OCI-LY3 (cell line): ENCODE results near the gene TAF1.
A peak's percentile ranks its signal among the peaks of the same experiment; 100 is the strongest.

Source experiments
- H2AFZ ChIP-seq: fragments of 200-600, 300-600 bp; shearing (Covaris generic); 2 replicates; pipeline ENCODE4 v1.6.0; 2014; ENCODE audit warnings: antibody characterized with exemption, low read depth, low read length
- H3K27ac ChIP-seq: fragments of 200-600, 300-600 bp; sonication (generic); 2 replicates; pipeline ENCODE4 v1.5.1; 2014; ENCODE audit warnings: mild to moderate bottlenecking, low read length, moderate library complexity, mixed read lengths
- H3K27me3 ChIP-seq: fragments of 200-600, 300-600 bp; sonication (generic); 2 replicates; pipeline ENCODE4 v1.6.1; 2014; ENCODE audit warnings: low read depth, low read length, mixed read lengths
- H3K36me3 ChIP-seq: fragments of 200-600, 300-600 bp; sonication (generic); replicated peaks from 2 replicates; pipeline ENCODE3; 2014; ENCODE audit warnings: low read depth, low read length, mixed read lengths
- H3K4me1 ChIP-seq: fragments of 300-600, 200-600 bp; sonication (generic); 2 replicates; pipeline ENCODE4 v1.6.1; 2014; ENCODE audit warnings: low read length, mixed read lengths
- H3K4me2 ChIP-seq: fragments of 200-600, 300-600 bp; sonication (generic); 2 replicates; pipeline ENCODE4 v1.6.1; 2014; ENCODE audit warnings: low read length, mixed read lengths
- H3K4me3 ChIP-seq: fragments of 300-600, 200-600 bp; sonication (generic); 2 replicates; pipeline ENCODE4 v1.5.1; 2014; ENCODE audit warnings: antibody characterized with exemption, mild to moderate bottlenecking, low read length, moderate library complexity
- H3K79me2 ChIP-seq: fragments of 300-600, 200-600 bp; shearing (Covaris generic); 2 replicates; pipeline ENCODE4 v1.6.1; 2014; ENCODE audit warnings: mild to moderate bottlenecking, low read length, mixed read lengths
- H3K9ac ChIP-seq: fragments of 300-600, 200-600 bp; shearing (Covaris generic); 2 replicates; pipeline ENCODE4 v1.6.0; 2014; ENCODE audit warnings: mild to moderate bottlenecking, low read length, moderate library complexity
- H3K9me3 ChIP-seq: fragments of 200-600, 300-600 bp; shearing (Covaris generic); 2 replicates; pipeline ENCODE4 v1.6.1; 2014; ENCODE audit warnings: low read length, mixed read lengths; ENCODE audit not compliant: insufficient read depth
- H4K20me1 ChIP-seq: fragments of 200-600, 300-600 bp; sonication (generic); 2 replicates; pipeline ENCODE4 v1.6.1; 2016; ENCODE audit warnings: low read length, mixed read lengths; ENCODE audit not compliant: insufficient read depth
- CTCF ChIP-seq: fragments of 200-600, 300-600 bp; sonication (generic); IDR thresholded peaks from 2 replicates; pipeline ENCODE4 v1.5.1; 2014; ENCODE audit warnings: antibody characterized with exemption, low read length, low read depth
- EZH2phosphoT487 ChIP-seq: fragments of 200-600 bp; shearing (Covaris generic); IDR thresholded peaks from 2 replicates; pipeline ENCODE4 v1.6.1; 2018; ENCODE audit warnings: antibody characterized with exemption, mixed run types, low read depth

TAF1 gene

GRCh38 chrX:71365356-71365874, 742 bp upstream of the TAF1 start:
- peaks cover 13% of the 10 kb centered on the region for H3K4me1 ChIP-seq
- H3K4me3 ChIP-seq: peak overlapping the region; percentile 95
- H3K36me3 ChIP-seq: peaks cover 10% of the 10 kb centered on the region
- H3K79me2 ChIP-seq: peaks cover 38% of the 10 kb centered on the region
- H3K4me2 ChIP-seq: peak overlapping the region; percentile 92
- H4K20me1 ChIP-seq: no peaks in the 10 kb centered on the region
- no peak overlapping the region for H2AFZ ChIP-seq
- H3K27me3 ChIP-seq: no peaks in the 10 kb centered on the region
- H3K9me3 ChIP-seq: no peaks in the 10 kb centered on the region
- peak overlapping the region; percentile 69 for H3K27ac ChIP-seq
- H3K9ac ChIP-seq: peak overlapping the region; percentile 96
- TF ChIP-seq EZH2phosphoT487 (no peak), CTCF (no peak)

GRCh38 chrX:71366674-71367256, 608 bp downstream of the TAF1 start:
- no peaks in the 10 kb centered on the region for H3K27me3 ChIP-seq
- TF ChIP-seq CTCF: no peak
- no peak for TF ChIP-seq EZH2phosphoT487
- peaks cover 13% of the 10 kb centered on the region for H3K4me1 ChIP-seq
- peak overlapping the region; percentile 98 for H3K9ac ChIP-seq
- H3K9me3 ChIP-seq: no peaks in the 10 kb centered on the region
- peak overlapping the region; percentile 99 for H3K4me2 ChIP-seq
- H4K20me1 ChIP-seq: no peaks in the 10 kb centered on the region
- peak overlapping the region; percentile 90 for H3K27ac ChIP-seq
- H3K4me3 ChIP-seq: peak overlapping the region; percentile 99
- H3K79me2 ChIP-seq: peaks cover 51% of the 10 kb centered on the region
- H3K36me3 ChIP-seq: peaks cover 21% of the 10 kb centered on the region
- peak overlapping the region; percentile 53; the same call in 1 of the 2 replicates for H2AFZ ChIP-seq

GRCh38 chrX:71367396-71367795, 1.2 kb downstream of the TAF1 start:
- no peak overlapping the region for H2AFZ ChIP-seq
- peaks cover 57% of the 10 kb centered on the region for H3K79me2 ChIP-seq
- H3K4me3 ChIP-seq: peak overlapping the region; percentile 99

More at GRCh38 chrX:71367396-71367795, 1.2 kb downstream of the TAF1 start:
- H4K20me1 ChIP-seq: no peaks in the 10 kb centered on the region
- no peaks in the 10 kb centered on the region for H3K9me3 ChIP-seq
- H3K9ac ChIP-seq: peak overlapping the region; percentile 98
- H3K36me3 ChIP-seq: peaks cover 21% of the 10 kb centered on the region
- H3K27me3 ChIP-seq: no peaks in the 10 kb centered on the region
- TF ChIP-seq CTCF (no peak), EZH2phosphoT487 (no peak)
- peak overlapping the region; percentile 99 for H3K4me2 ChIP-seq
- peaks cover 13% of the 10 kb centered on the region for H3K4me1 ChIP-seq
- H3K27ac ChIP-seq: peak overlapping the region; percentile 90
